Astrocyte (in vitro differentiated cells and primary cell): Measurements from ENCODE around the gene CPN2. TPM values are rescaled to one million over a fixed set of nuclear protein-coding genes. Genes with fewer than 3 reads are reported as not detected.

ENCODE experiments used
- DNase-seq: peaks from one replicate; pipeline ENCODE4 v3.0.0-alpha.2; 2010; ENCODE audit warnings: low read depth
- FAIRE-seq: peaks from 2 replicates; lab custom pipeline; 2011; peaks lifted over from hg19 to GRCh38; lab: Jason Lieb, UNC
- H2AFZ ChIP-seq: 2 replicates; pipeline ENCODE4 v1.6.0; 2012; ENCODE audit warnings: low read depth, low read length, inconsistent platforms
- H3K27ac ChIP-seq: 2 replicates; pipeline ENCODE4 v1.5.1; 2011; ENCODE audit warnings: low read depth, low read length, inconsistent platforms
- H3K27me3 ChIP-seq: 2 replicates; pipeline ENCODE4 v1.6.0; 2011; ENCODE audit warnings: low read length, inconsistent platforms; ENCODE audit not compliant: insufficient read depth
- H3K36me3 ChIP-seq: 2 replicates; pipeline ENCODE4 v1.5.1; 2011; ENCODE audit warnings: low read length, inconsistent platforms; ENCODE audit not compliant: insufficient read depth
- H3K4me1 ChIP-seq: 2 replicates; pipeline ENCODE4 v1.5.1; 2011; ENCODE audit warnings: low read length, inconsistent platforms; ENCODE audit not compliant: insufficient read depth
- H3K4me2 ChIP-seq: 2 replicates; pipeline ENCODE4 v1.6.0; 2012; ENCODE audit warnings: low read length, inconsistent platforms
- H3K4me3 ChIP-seq: 2 replicates; pipeline ENCODE4 v1.5.1; 2011; ENCODE audit warnings: low read depth, mild to moderate bottlenecking, low read length, inconsistent platforms; ENCODE audit not compliant: insufficient read depth
- H3K79me2 ChIP-seq: 2 replicates; pipeline ENCODE4 v1.6.0; 2012; ENCODE audit warnings: mild to moderate bottlenecking, low read length, inconsistent platforms; ENCODE audit not compliant: insufficient read depth
- H3K9ac ChIP-seq: 2 replicates; pipeline ENCODE4 v1.6.0; 2012; ENCODE audit warnings: mild to moderate bottlenecking, low read length, inconsistent platforms
- H3K9me3 ChIP-seq: 2 replicates; pipeline ENCODE4 v1.5.1; 2012; ENCODE audit warnings: low read depth, mild to moderate bottlenecking, low read length, inconsistent platforms; ENCODE audit not compliant: insufficient read depth
- H4K20me1 ChIP-seq: 2 replicates; pipeline ENCODE4 v1.6.0; 2012; ENCODE audit warnings: low read length, inconsistent platforms; ENCODE audit not compliant: insufficient read depth
- H3K27ac Mint-ChIP-seq: one replicate; pipeline ENCODE4 v1.8.0; 2021; ENCODE audit warnings: mild to moderate bottlenecking, mixed read lengths; ENCODE audit not compliant: unreplicated experiment
- H3K27me3 Mint-ChIP-seq: one replicate; pipeline ENCODE4 v1.8.0; 2021; ENCODE audit warnings: low read depth, mixed read lengths; ENCODE audit not compliant: unreplicated experiment
- H3K36me3 Mint-ChIP-seq: one replicate; pipeline ENCODE4 v1.8.0; 2021; ENCODE audit warnings: low read depth, mixed read lengths; ENCODE audit not compliant: unreplicated experiment
- H3K4me1 Mint-ChIP-seq: one replicate; pipeline ENCODE4 v1.8.0; 2021; ENCODE audit warnings: low read depth, mixed read lengths; ENCODE audit not compliant: unreplicated experiment
- H3K4me3 Mint-ChIP-seq: one replicate; pipeline ENCODE4 v1.8.0; 2021; ENCODE audit warnings: mild to moderate bottlenecking, moderate library complexity, mixed read lengths; ENCODE audit not compliant: unreplicated experiment
- H3K9me3 Mint-ChIP-seq: one replicate; pipeline ENCODE4 v1.8.0; 2021; ENCODE audit warnings: mild to moderate bottlenecking, mixed read lengths; ENCODE audit not compliant: unreplicated experiment
- EZH2 ChIP-seq: IDR thresholded peaks from 2 replicates; pipeline ENCODE4 v1.6.1; 2012; ENCODE audit warnings: mild to moderate bottlenecking, low read length, inconsistent platforms; ENCODE audit not compliant: insufficient read depth
- total RNA-seq: library from RNA; stranded (reverse); gene quantifications from 2 replicates; pipeline ENCODE4 v1.2.1, GENCODE V29; 2021
- TF ChIP-seq, protein P1 (sequence below): IDR thresholded peaks from 2 replicates; pipeline ENCODE4 v1.5.1; 2011; ENCODE audit warnings: low read depth, mild to moderate bottlenecking, inconsistent platforms, low read length, moderate library complexity; ENCODE audit not compliant: insufficient read depth

Gene CPN2
- total RNA-seq, 1 donor from 2014 or later, result not detected

DNA sequence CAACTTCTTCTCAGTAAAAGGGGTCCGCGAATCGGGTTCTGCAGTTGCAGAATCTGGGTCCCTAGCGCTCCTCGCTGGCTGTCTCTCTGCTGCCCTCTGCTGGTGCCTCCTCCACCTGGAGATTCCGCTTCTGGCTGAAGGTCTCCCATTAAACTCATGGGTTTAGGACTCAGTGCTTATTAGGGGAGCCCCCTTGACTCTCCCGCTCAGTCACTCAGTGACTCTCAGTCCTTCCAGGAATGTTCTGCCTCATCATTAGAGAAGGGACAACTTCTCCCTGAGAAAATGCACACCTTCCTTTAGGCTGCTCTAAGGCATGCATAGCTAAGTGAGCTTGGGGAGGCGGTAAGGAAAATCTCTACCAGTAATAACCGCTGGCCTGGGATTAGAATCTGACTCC lies 7.1 kb downstream of the CPN2 start:
- Histone ChIP-seq H3K4me2 (no peak overlapping the region), H3K27me3 (peaks cover 5% of the 10 kb centered on the region), H3K36me3 (no peaks in the 10 kb centered on the region), H2AFZ (no peak overlapping the region), H3K9me3 (no peaks in the 10 kb centered on the region), H3K79me2 (no peaks in the 10 kb centered on the region), H4K20me1 (no peaks in the 10 kb centered on the region), H3K4me3 (no peak overlapping the region), H3K4me1 (no peaks in the 10 kb centered on the region), H3K27ac (no peak overlapping the region), H3K9ac (no peak overlapping the region)
- no peaks in the 10 kb centered on the region for H3K4me1 Mint-ChIP-seq
- FAIRE-seq (no peak), DNase-seq (no peak)
- H3K27ac Mint-ChIP-seq, result no peak overlapping the region
- H3K9me3 Mint-ChIP-seq, result no peaks in the 10 kb centered on the region
- TF ChIP-seq, protein P1, sequence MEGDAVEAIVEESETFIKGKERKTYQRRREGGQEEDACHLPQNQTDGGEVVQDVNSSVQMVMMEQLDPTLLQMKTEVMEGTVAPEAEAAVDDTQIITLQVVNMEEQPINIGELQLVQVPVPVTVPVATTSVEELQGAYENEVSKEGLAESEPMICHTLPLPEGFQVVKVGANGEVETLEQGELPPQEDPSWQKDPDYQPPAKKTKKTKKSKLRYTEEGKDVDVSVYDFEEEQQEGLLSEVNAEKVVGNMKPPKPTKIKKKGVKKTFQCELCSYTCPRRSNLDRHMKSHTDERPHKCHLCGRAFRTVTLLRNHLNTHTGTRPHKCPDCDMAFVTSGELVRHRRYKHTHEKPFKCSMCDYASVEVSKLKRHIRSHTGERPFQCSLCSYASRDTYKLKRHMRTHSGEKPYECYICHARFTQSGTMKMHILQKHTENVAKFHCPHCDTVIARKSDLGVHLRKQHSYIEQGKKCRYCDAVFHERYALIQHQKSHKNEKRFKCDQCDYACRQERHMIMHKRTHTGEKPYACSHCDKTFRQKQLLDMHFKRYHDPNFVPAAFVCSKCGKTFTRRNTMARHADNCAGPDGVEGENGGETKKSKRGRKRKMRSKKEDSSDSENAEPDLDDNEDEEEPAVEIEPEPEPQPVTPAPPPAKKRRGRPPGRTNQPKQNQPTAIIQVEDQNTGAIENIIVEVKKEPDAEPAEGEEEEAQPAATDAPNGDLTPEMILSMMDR, result peak; percentile 97
- TF ChIP-seq EZH2, result no peak
- peaks cover 54% of the 10 kb centered on the region for H3K27me3 Mint-ChIP-seq
- no peaks in the 10 kb centered on the region for H3K36me3 Mint-ChIP-seq
- peak overlapping the region; percentile 18 for H3K4me3 Mint-ChIP-seq

DNA sequence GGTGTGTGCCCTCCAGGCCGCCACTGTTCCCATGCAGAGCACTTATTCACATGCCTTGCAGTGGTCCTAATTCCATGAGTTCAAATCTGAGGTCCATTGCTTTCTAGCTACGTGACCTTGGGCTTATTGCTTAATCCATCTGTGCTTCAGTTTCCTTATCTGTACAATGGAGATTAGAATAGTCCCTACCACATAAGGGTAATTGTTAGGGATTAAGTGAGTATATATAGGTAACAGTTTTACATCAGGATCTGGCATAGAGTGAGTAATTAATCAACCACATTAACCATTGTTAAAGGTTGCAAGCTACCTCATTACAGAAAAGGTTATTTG lies 7.6 kb downstream of the CPN2 start:
- no peaks in the 10 kb centered on the region for H3K4me1 Mint-ChIP-seq
- no peak for FAIRE-seq
- Histone ChIP-seq H3K4me3 (no peak overlapping the region), H3K9me3 (no peaks in the 10 kb centered on the region), H4K20me1 (no peaks in the 10 kb centered on the region), H3K4me1 (no peaks in the 10 kb centered on the region), H3K36me3 (no peaks in the 10 kb centered on the region), H2AFZ (no peak overlapping the region), H3K9ac (no peak overlapping the region), H3K79me2 (no peaks in the 10 kb centered on the region), H3K27me3 (peaks cover 5% of the 10 kb centered on the region), H3K27ac (no peak overlapping the region), H3K4me2 (no peak overlapping the region)
- TF ChIP-seq, protein P1, result no peak
- TF ChIP-seq EZH2, result no peak
- peaks cover 54% of the 10 kb centered on the region for H3K27me3 Mint-ChIP-seq
- no peaks in the 10 kb centered on the region for H3K9me3 Mint-ChIP-seq
- H3K4me3 Mint-ChIP-seq, result no peak overlapping the region
- no peak overlapping the region for H3K27ac Mint-ChIP-seq
- DNase-seq, result no peak
- no peaks in the 10 kb centered on the region for H3K36me3 Mint-ChIP-seq

DNA sequence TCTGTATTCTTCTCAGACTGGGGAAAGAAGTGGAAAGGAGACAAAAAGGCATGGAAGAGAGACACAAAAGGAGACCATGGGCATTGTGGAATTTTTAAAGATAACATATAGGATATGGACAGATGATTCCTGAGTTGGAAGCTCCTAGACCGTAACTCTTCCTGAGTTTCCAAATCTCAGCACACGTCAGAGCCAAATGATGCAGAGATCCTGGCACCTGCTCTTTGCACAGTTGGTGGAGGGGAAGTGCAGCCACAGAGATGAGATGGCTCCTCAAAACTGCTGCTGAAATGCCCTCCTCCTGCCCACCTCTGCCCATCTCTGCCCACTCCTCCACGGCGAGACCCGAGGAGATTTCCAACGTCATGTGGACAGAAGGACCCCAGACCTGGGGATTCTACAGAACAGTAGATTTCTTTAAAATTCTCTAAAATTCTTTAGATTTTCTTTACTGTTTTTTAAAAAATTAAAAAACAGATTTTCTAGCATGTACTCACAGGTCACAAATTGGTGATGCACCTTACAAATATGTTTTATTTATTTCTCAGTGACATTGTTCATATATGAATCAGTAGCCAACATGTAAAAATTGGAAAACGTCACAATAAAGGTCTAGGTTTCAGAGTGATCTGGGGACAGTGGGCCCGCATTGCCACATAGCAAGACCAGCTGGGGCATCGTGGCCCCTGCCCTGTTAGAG lies 8.1 kb downstream of the CPN2 start:
- Histone ChIP-seq H3K9me3 (no peaks in the 10 kb centered on the region), H3K4me2 (no peak overlapping the region), H3K27me3 (peaks cover 5% of the 10 kb centered on the region), H2AFZ (no peak overlapping the region), H3K36me3 (no peaks in the 10 kb centered on the region), H4K20me1 (no peaks in the 10 kb centered on the region), H3K4me1 (no peaks in the 10 kb centered on the region), H3K79me2 (no peaks in the 10 kb centered on the region), H3K4me3 (no peak overlapping the region), H3K9ac (no peak overlapping the region), H3K27ac (no peak overlapping the region)
- TF ChIP-seq EZH2, result no peak
- TF ChIP-seq, protein P1, result no peak
- Mint-ChIP-seq H3K27me3 (peaks cover 51% of the 10 kb centered on the region), H3K9me3 (no peaks in the 10 kb centered on the region), H3K36me3 (no peaks in the 10 kb centered on the region), H3K4me3 (no peak overlapping the region), H3K4me1 (peaks cover 1% of the 10 kb centered on the region), H3K27ac (peak overlapping the region; percentile 20)
- DNase-seq (no peak), FAIRE-seq (no peak)
